K562 (cell line): ENCODE measurements around the gene DGKZ. TPM values are rescaled to one million over a fixed set of nuclear protein-coding genes. Genes with fewer than 3 reads are reported as not detected.

Experiments used
- BACH1 ChIP-seq: fragments of 200-800 bp; sonication (Bioruptor generic); IDR thresholded peaks from 2 replicates; pipeline ENCODE4 v1.6.1; 2016; ENCODE audit warnings: missing genetic modification characterization, missing compliant biosample characterization
- CC2D1A ChIP-seq: fragments of 450-650 bp; IDR thresholded peaks from 2 replicates; pipeline ENCODE4 v1.6.1; 2017; ENCODE audit warnings: mild to moderate bottlenecking
- CTBP1 ChIP-seq: fragments of 450-650 bp; IDR thresholded peaks from 2 replicates; pipeline ENCODE4 v1.6.1; 2016; ENCODE audit warnings: borderline replicate concordance
- ELF4 ChIP-seq: fragments of 450-650 bp; formaldehyde crosslinking; IDR thresholded peaks from 2 replicates; pipeline ENCODE4 v1.4.0; 2022; ENCODE audit warnings: missing genetic modification characterization
- GTF3C2 ChIP-seq: IDR thresholded peaks from 3 replicates; pipeline ENCODE4 v1.6.1; 2011; ENCODE audit warnings: borderline replicate concordance, mild to moderate bottlenecking, moderate library complexity; ENCODE audit not compliant: insufficient read length; ENCODE audit errors: extremely low read depth
- MNT ChIP-seq, 2 experiments: fragments of 450-650 bp; conservative IDR thresholded peaks; 2 replicates each; pipeline ENCODE4 v1.6.1; 2017; ENCODE audit warnings: mild to moderate bottlenecking in 2 of 2, moderate library complexity in 2 of 2
- MXI1 ChIP-seq: IDR thresholded peaks from 2 replicates; pipeline ENCODE4 v1.6.1; 2011; ENCODE audit warnings: low read depth, mild to moderate bottlenecking, improper control_type of control experiment, low read length
- PKNOX1 ChIP-seq: fragments of 450-650 bp; IDR thresholded peaks from 2 replicates; pipeline ENCODE4 v1.6.1; 2016
- POLR2AphosphoS5 ChIP-seq: IDR thresholded peaks from 2 replicates; pipeline ENCODE4 v1.6.1; 2011; ENCODE audit warnings: mild to moderate bottlenecking, low read depth, low read length, moderate library complexity; ENCODE audit not compliant: control insufficient read depth, insufficient read depth
- PRDM10 ChIP-seq: fragments of 450-650 bp; IDR thresholded peaks from 2 replicates; pipeline ENCODE4 v1.6.1; 2018; ENCODE audit not compliant: partially characterized antibody
- RCOR1 ChIP-seq, 2 experiments: IDR thresholded peaks; 2 replicates each; pipeline ENCODE4 v1.6.1; 2012; ENCODE audit warnings: low read depth in 2 of 2, low read length in 2 of 2, borderline replicate concordance in 1 of 2, improper control_type of control experiment in 1 of 2
- TAF9B ChIP-seq: fragments of 450-650 bp; IDR thresholded peaks from 2 replicates; pipeline ENCODE4 v1.6.1; 2018; ENCODE audit warnings: mild to moderate bottlenecking; ENCODE audit not compliant: partially characterized antibody
- polyA plus RNA-seq, 8 experiments: library from polyadenylated mRNA; depleted of rRNA in 4 of 8; stranded (reverse) in 5 of 8; unstranded in 3 of 8; fragments of >200 nt; fragmentation: Nextera tagmentation in 2 of 8; fragmentation: Illumina TruSeq in 1 of 8; extraction: Ambion mirVana in 2 of 8; extraction: Trizol in 1 of 8; gene quantifications; 2 replicates each; pipeline versions ENCODE4 v1.2.1 to v1.2.3, GENCODE V29; 2011 to 2014; ENCODE audit warnings: inconsistent platforms in 1 of 8, missing spikeins in 1 of 8
- total RNA-seq, 7 experiments: library from RNA; depleted of rRNA in 6 of 7; stranded (reverse); fragments of >200 nt in 6 of 7; fragmentation: Illumina TruSeq in 2 of 7; extraction: Trizol in 2 of 7; gene quantifications; 2 replicates each; pipeline versions ENCODE4 v1.2.1 to v1.2.3, GENCODE V29; 2011 to 2021; ENCODE audit warnings: low replicate concordance in 1 of 7
- TF ChIP-seq, protein P1 (sequence below), 2 experiments: fragments of 450-650 bp in 1 of 2; sonication (generic) in 1 of 2; formaldehyde crosslinking in 1 of 2; IDR thresholded peaks in 1 of 2; conservative IDR thresholded peaks in 1 of 2; 2 replicates each; pipeline versions ENCODE4 v1.6.1 to v1.8.1; 2016 to 2023; ENCODE audit warnings: mild to moderate bottlenecking in 2 of 2, moderate library complexity in 2 of 2, inconsistent platforms in 1 of 2, missing genetic modification reagents in 1 of 2
- TF ChIP-seq, protein P2 (sequence below): fragments of 450-650 bp; IDR thresholded peaks from 2 replicates; pipeline ENCODE4 v1.6.1; 2016; ENCODE audit warnings: borderline replicate concordance

Gene DGKZ
- total and polyA plus RNA-seq, 9 of the 15 experiments (the other 6 are each of a cell fraction or from before 2014, with no cell fraction given), result 0.51 to 100 (median 44.2) TPM

DNA sequence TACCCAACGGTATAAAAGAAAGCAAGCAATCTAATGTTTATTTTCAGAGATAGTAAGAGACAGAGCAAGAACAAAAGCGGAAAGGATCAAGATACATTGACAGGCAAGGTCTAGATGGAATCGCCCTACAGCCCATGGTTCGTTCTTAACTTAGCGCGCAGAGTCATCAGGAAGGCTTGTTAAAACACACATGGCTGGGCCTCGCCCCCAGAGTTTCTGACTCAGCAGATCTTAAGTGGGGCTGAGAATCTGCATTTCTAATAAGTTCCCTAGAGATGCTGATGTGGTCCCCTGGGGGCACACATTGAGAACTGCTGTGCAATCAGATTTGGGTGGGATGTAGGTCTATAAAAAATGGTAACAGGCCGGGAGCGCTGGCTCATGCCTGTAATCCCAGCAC lies 80.1 kb downstream of the DGKZ start (continued):
- TF ChIP-seq, protein P1, sequence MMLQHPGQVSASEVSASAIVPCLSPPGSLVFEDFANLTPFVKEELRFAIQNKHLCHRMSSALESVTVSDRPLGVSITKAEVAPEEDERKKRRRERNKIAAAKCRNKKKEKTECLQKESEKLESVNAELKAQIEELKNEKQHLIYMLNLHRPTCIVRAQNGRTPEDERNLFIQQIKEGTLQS (IDR thresholded peaks at IDR 0.05), result peak; percentile 36; the same call in 1 of the 2 replicates
- TF ChIP-seq, protein P1 (CRISPR knock-in tag; conservative IDR thresholded peaks at IDR 0.05), result 0 out of 2 replicates have a peak, but pooled peaks have one; percentile 34
- peak in 1 of 2 experiments; percentile 70; a peak in 2 of 4 replicates for TF ChIP-seq RCOR1 (IDR thresholded peaks at IDR 0.05; ENCODE audit: borderline replicate concordance in 1 of 2, low read depth in 2 of 2, low read length in 2 of 2)
- TF ChIP-seq GTF3C2, result no peak
- TF ChIP-seq MXI1, result peak; percentile 74; the same call in 1 of the 2 replicates
- TF ChIP-seq CC2D1A, result no peak
- peak; percentile 66 for TF ChIP-seq PKNOX1
- TF ChIP-seq TAF9B, result peak; percentile 14
- TF ChIP-seq, protein P2, sequence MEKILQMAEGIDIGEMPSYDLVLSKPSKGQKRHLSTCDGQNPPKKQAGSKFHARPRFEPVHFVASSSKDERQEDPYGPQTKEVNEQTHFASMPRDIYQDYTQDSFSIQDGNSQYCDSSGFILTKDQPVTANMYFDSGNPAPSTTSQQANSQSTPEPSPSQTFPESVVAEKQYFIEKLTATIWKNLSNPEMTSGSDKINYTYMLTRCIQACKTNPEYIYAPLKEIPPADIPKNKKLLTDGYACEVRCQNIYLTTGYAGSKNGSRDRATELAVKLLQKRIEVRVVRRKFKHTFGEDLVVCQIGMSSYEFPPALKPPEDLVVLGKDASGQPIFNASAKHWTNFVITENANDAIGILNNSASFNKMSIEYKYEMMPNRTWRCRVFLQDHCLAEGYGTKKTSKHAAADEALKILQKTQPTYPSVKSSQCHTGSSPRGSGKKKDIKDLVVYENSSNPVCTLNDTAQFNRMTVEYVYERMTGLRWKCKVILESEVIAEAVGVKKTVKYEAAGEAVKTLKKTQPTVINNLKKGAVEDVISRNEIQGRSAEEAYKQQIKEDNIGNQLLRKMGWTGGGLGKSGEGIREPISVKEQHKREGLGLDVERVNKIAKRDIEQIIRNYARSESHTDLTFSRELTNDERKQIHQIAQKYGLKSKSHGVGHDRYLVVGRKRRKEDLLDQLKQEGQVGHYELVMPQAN, result 0 out of 2 replicates have a peak, but pooled peaks have one; percentile 25
- TF ChIP-seq ELF4 (CRISPR knock-in tag), result no peak
- TF ChIP-seq POLR2AphosphoS5, result no peak
- peak; percentile 95 for TF ChIP-seq BACH1 (tag)
- peak; percentile 50; the same call in 1 of the 2 replicates for TF ChIP-seq CTBP1
- peak; percentile 90 for TF ChIP-seq PRDM10
- peak; percentile 79 to 87 for TF ChIP-seq MNT (conservative IDR thresholded peaks at IDR 0.05)
